Panc1 (cell line): Measurements from ENCODE around the gene USP40.

ENCODE experiments used
- POLR2AphosphoS5 ChIP-seq: IDR thresholded peaks from 2 replicates; pipeline ENCODE4 v1.6.1; 2012; ENCODE audit warnings: mild to moderate bottlenecking, low read depth, low read length, moderate library complexity
- SIN3A ChIP-seq: IDR thresholded peaks from 2 replicates; pipeline ENCODE4 v1.6.1; 2012; ENCODE audit warnings: low read depth, mild to moderate bottlenecking, low read length, moderate library complexity, borderline replicate concordance; ENCODE audit not compliant: insufficient read depth
- TCF7L2 ChIP-seq: IDR thresholded peaks from 2 replicates; pipeline ENCODE4 v1.6.1; 2011; ENCODE audit warnings: mild to moderate bottlenecking, low read depth, low read length, inconsistent platforms
- TF ChIP-seq, protein P1 (sequence below): fragments of 450-650 bp; IDR thresholded peaks from 2 replicates; pipeline ENCODE4 v1.5.1; 2017; ENCODE audit warnings: mild to moderate bottlenecking
- TF ChIP-seq, protein P2 (sequence below), 2 experiments: IDR thresholded peaks; 2 replicates each; pipeline ENCODE4 v1.6.1; 2011 to 2012; ENCODE audit warnings: low read depth in 2 of 2, control low read depth in 1 of 2, low read length in 1 of 2, mild to moderate bottlenecking in 1 of 2, moderate library complexity in 1 of 2; ENCODE audit not compliant: insufficient read depth in 1 of 2

DNA sequence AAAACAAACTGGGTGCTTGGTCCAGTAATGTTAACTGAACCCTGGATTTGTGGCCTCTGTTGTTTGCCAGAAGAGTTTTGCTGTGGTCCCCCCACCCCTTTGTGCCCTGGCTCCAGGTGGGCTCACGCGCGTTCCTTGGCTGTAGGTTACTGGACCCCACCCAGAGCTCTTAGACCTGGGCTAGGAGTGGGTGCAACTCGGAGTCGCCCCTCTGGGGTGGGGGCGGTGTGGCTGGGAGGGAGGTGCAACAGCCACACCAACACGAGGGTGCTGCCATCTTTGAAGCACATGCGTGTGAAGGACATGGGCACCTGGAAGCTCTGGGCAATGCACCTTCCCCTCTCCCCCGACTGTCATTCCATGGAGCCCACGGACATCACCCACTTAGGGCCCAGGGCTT, 92.7 kb downstream of the USP40 start:
- TF ChIP-seq, protein P1, sequence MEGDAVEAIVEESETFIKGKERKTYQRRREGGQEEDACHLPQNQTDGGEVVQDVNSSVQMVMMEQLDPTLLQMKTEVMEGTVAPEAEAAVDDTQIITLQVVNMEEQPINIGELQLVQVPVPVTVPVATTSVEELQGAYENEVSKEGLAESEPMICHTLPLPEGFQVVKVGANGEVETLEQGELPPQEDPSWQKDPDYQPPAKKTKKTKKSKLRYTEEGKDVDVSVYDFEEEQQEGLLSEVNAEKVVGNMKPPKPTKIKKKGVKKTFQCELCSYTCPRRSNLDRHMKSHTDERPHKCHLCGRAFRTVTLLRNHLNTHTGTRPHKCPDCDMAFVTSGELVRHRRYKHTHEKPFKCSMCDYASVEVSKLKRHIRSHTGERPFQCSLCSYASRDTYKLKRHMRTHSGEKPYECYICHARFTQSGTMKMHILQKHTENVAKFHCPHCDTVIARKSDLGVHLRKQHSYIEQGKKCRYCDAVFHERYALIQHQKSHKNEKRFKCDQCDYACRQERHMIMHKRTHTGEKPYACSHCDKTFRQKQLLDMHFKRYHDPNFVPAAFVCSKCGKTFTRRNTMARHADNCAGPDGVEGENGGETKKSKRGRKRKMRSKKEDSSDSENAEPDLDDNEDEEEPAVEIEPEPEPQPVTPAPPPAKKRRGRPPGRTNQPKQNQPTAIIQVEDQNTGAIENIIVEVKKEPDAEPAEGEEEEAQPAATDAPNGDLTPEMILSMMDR = no peak
- TF ChIP-seq, protein P2, sequence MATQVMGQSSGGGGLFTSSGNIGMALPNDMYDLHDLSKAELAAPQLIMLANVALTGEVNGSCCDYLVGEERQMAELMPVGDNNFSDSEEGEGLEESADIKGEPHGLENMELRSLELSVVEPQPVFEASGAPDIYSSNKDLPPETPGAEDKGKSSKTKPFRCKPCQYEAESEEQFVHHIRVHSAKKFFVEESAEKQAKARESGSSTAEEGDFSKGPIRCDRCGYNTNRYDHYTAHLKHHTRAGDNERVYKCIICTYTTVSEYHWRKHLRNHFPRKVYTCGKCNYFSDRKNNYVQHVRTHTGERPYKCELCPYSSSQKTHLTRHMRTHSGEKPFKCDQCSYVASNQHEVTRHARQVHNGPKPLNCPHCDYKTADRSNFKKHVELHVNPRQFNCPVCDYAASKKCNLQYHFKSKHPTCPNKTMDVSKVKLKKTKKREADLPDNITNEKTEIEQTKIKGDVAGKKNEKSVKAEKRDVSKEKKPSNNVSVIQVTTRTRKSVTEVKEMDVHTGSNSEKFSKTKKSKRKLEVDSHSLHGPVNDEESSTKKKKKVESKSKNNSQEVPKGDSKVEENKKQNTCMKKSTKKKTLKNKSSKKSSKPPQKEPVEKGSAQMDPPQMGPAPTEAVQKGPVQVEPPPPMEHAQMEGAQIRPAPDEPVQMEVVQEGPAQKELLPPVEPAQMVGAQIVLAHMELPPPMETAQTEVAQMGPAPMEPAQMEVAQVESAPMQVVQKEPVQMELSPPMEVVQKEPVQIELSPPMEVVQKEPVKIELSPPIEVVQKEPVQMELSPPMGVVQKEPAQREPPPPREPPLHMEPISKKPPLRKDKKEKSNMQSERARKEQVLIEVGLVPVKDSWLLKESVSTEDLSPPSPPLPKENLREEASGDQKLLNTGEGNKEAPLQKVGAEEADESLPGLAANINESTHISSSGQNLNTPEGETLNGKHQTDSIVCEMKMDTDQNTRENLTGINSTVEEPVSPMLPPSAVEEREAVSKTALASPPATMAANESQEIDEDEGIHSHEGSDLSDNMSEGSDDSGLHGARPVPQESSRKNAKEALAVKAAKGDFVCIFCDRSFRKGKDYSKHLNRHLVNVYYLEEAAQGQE (IDR thresholded peaks at IDR 0.05; ENCODE audit: insufficient read depth in 1 of 2, low read depth in 2 of 2, low read length in 1 of 2) = no peak
- TF ChIP-seq POLR2AphosphoS5 (no peak), SIN3A (no peak), TCF7L2 (no peak)
